SK-N-SH treated with all-trans-retinoic acid at 6 μM for 48 hours (cell line): Measurements from ENCODE around the gene BAK1.
"Not testable (repeated sequence)": the region's sequence is repeated elsewhere in the genome, so short reads cannot be mapped to it uniquely, and the experiment has no call there.

Source experiments
- ATAC-seq: fragments of 200-7000 bp; cut with Tn5 transposase; 3 replicates; pipeline ENCODE4 v1.9.1; 2020; ENCODE audit warnings: mild to moderate bottlenecking, moderate library complexity
- BACH2 ChIP-seq: fragments of 250-450 bp; sonication (Bioruptor Pico); IDR thresholded peaks from 2 replicates; pipeline ENCODE4 v1.9.0; 2021; ENCODE audit warnings: mild to moderate bottlenecking, borderline replicate concordance
- CSDC2 ChIP-seq: fragments of 250-450 bp; sonication (Bioruptor Pico); IDR thresholded peaks from 2 replicates; pipeline ENCODE4 v1.5.0; 2020; ENCODE audit warnings: mild to moderate bottlenecking, moderate library complexity
- CSRNP3 ChIP-seq: fragments of 250-450 bp; sonication (Bioruptor Pico); IDR thresholded peaks from 2 replicates; pipeline ENCODE4 v1.5.1; 2021; ENCODE audit warnings: mild to moderate bottlenecking, moderate library complexity
- GLIS3 ChIP-seq: fragments of 250-450 bp; sonication (Bioruptor Pico); IDR thresholded peaks from 2 replicates; pipeline ENCODE4 v1.5.0; 2020; ENCODE audit warnings: mild to moderate bottlenecking, moderate library complexity
- ISL1 ChIP-seq: fragments of 250-450 bp; sonication (Bioruptor Pico); IDR thresholded peaks from 2 replicates; pipeline ENCODE4 v2.1.2; 2022; ENCODE audit warnings: mild to moderate bottlenecking, moderate library complexity
- OSR1 ChIP-seq: fragments of 250-450 bp; sonication (Bioruptor Pico); IDR thresholded peaks from 2 replicates; pipeline ENCODE4 v1.8.0; 2022; ENCODE audit warnings: moderate library complexity, mild to moderate bottlenecking, inconsistent platforms
- PPARA ChIP-seq: fragments of 250-450 bp; sonication (Bioruptor Pico); IDR thresholded peaks from 2 replicates; pipeline ENCODE4 v1.5.0; 2020; ENCODE audit warnings: mild to moderate bottlenecking, borderline replicate concordance
- RARB ChIP-seq: fragments of 250-450 bp; sonication (Bioruptor Pico); IDR thresholded peaks from 2 replicates; pipeline ENCODE4 v1.8.0; 2021; ENCODE audit warnings: mild to moderate bottlenecking, moderate library complexity
- SNAI2 ChIP-seq: fragments of 250-450 bp; sonication (Bioruptor Pico); IDR thresholded peaks from 2 replicates; pipeline ENCODE4 v1.5.0; 2020; ENCODE audit warnings: mild to moderate bottlenecking, moderate library complexity
- TCF4 ChIP-seq: fragments of 250-450 bp; sonication (Bioruptor Pico); IDR thresholded peaks from 2 replicates; pipeline ENCODE4 v1.8.0; 2021; ENCODE audit warnings: mild to moderate bottlenecking, moderate library complexity, borderline replicate concordance
- ZC3H10 ChIP-seq: fragments of 250-450 bp; sonication (Bioruptor Pico); IDR thresholded peaks from 2 replicates; pipeline ENCODE4 v1.5.1; 2021; ENCODE audit warnings: mild to moderate bottlenecking, moderate library complexity
- ZFP3 ChIP-seq: fragments of 250-450 bp; sonication (Bioruptor Pico); IDR thresholded peaks from 2 replicates; pipeline ENCODE4 v1.5.0; 2020; ENCODE audit warnings: mild to moderate bottlenecking, moderate library complexity
- ZFP30 ChIP-seq: fragments of 450-650 bp; formaldehyde crosslinking; IDR thresholded peaks from 2 replicates; pipeline ENCODE4 v1.5.0; 2022; ENCODE audit warnings: mild to moderate bottlenecking, moderate library complexity
- ZNF565 ChIP-seq: fragments of 450-650 bp; formaldehyde crosslinking; conservative IDR thresholded peaks from 2 replicates; pipeline ENCODE4 v1.5.0; 2020; ENCODE audit warnings: low read depth, mild to moderate bottlenecking, moderate library complexity
- ZNF70 ChIP-seq: fragments of 450-650 bp; formaldehyde crosslinking; IDR thresholded peaks from 2 replicates; pipeline ENCODE4 v1.5.0; 2020; ENCODE audit warnings: mild to moderate bottlenecking, moderate library complexity
- TF ChIP-seq, protein P1 (sequence below): fragments of 250-450 bp; sonication (Bioruptor Pico); IDR thresholded peaks from 2 replicates; pipeline ENCODE4 v1.5.0; 2020; ENCODE audit warnings: mild to moderate bottlenecking, moderate library complexity
- TF ChIP-seq, protein P2 (sequence below): fragments of 250-450 bp; sonication (Bioruptor Pico); IDR thresholded peaks from 2 replicates; pipeline ENCODE4 v1.5.1; 2020; ENCODE audit warnings: low read depth, mild to moderate bottlenecking, moderate library complexity
- TF ChIP-seq, protein P3 (sequence below): fragments of 250-450 bp; sonication (Bioruptor Pico); IDR thresholded peaks from 2 replicates; pipeline ENCODE4 v1.8.0; 2020; ENCODE audit warnings: mild to moderate bottlenecking, moderate library complexity, borderline replicate concordance

Gene BAK1

GRCh38 chr6:33566182-33567084 is 13.6 kb downstream of the BAK1 start (continued):
- TF ChIP-seq, protein P1, sequence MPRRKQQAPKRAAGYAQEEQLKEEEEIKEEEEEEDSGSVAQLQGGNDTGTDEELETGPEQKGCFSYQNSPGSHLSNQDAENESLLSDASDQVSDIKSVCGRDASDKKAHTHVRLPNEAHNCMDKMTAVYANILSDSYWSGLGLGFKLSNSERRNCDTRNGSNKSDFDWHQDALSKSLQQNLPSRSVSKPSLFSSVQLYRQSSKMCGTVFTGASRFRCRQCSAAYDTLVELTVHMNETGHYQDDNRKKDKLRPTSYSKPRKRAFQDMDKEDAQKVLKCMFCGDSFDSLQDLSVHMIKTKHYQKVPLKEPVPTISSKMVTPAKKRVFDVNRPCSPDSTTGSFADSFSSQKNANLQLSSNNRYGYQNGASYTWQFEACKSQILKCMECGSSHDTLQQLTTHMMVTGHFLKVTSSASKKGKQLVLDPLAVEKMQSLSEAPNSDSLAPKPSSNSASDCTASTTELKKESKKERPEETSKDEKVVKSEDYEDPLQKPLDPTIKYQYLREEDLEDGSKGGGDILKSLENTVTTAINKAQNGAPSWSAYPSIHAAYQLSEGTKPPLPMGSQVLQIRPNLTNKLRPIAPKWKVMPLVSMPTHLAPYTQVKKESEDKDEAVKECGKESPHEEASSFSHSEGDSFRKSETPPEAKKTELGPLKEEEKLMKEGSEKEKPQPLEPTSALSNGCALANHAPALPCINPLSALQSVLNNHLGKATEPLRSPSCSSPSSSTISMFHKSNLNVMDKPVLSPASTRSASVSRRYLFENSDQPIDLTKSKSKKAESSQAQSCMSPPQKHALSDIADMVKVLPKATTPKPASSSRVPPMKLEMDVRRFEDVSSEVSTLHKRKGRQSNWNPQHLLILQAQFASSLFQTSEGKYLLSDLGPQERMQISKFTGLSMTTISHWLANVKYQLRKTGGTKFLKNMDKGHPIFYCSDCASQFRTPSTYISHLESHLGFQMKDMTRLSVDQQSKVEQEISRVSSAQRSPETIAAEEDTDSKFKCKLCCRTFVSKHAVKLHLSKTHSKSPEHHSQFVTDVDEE, result no peak
- TF ChIP-seq, protein P2, sequence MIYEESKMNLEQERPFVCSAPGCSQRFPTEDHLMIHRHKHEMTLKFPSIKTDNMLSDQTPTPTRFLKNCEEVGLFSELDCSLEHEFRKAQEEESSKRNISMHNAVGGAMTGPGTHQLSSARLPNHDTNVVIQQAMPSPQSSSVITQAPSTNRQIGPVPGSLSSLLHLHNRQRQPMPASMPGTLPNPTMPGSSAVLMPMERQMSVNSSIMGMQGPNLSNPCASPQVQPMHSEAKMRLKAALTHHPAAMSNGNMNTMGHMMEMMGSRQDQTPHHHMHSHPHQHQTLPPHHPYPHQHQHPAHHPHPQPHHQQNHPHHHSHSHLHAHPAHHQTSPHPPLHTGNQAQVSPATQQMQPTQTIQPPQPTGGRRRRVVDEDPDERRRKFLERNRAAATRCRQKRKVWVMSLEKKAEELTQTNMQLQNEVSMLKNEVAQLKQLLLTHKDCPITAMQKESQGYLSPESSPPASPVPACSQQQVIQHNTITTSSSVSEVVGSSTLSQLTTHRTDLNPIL (CRISPR knock-in tag), result no peak

DNA sequence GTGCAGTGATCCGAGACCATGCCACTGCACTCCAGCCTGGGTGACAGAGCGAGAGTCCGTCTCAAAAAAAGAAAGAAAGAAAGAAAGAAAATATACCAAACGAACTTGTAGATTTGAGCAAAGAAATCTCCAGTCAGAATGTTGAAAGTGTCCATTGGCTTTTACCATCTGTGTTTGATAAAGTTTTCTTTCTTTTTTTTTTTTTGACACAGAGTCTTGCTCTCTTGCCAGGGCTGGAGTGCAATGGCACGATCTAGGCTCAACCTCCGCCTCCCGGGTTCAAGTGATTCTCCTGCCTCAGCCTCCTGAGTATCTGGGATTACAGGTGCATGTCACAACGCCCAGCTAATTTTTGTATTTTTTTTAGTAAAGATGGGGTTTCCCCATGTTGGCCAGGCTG is 21.3 kb downstream of the BAK1 start:
- TF ChIP-seq GLIS3 (CRISPR knock-in tag) (no peak), SNAI2 (CRISPR knock-in tag) (no peak), PPARA (no peak), TCF4 (CRISPR knock-in tag) (no peak)
- TF ChIP-seq, protein P3, sequence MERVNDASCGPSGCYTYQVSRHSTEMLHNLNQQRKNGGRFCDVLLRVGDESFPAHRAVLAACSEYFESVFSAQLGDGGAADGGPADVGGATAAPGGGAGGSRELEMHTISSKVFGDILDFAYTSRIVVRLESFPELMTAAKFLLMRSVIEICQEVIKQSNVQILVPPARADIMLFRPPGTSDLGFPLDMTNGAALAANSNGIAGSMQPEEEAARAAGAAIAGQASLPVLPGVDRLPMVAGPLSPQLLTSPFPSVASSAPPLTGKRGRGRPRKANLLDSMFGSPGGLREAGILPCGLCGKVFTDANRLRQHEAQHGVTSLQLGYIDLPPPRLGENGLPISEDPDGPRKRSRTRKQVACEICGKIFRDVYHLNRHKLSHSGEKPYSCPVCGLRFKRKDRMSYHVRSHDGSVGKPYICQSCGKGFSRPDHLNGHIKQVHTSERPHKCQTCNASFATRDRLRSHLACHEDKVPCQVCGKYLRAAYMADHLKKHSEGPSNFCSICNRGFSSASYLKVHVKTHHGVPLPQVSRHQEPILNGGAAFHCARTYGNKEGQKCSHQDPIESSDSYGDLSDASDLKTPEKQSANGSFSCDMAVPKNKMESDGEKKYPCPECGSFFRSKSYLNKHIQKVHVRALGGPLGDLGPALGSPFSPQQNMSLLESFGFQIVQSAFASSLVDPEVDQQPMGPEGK (CRISPR knock-in tag), result no peak
- TF ChIP-seq, protein P2 (CRISPR knock-in tag), result no peak

GRCh38 chr6:33557376-33557775 is 22.7 kb downstream of the BAK1 start:
- TF ChIP-seq ZFP3 (CRISPR knock-in tag), result no peak
- no peak for TF ChIP-seq CSDC2 (CRISPR knock-in tag)
- TF ChIP-seq BACH2 (CRISPR knock-in tag), result no peak
- TF ChIP-seq ISL1, result no peak
- no peak for TF ChIP-seq CSRNP3
- TF ChIP-seq, protein P2 (CRISPR knock-in tag), result no peak
- no peak for TF ChIP-seq RARB (CRISPR knock-in tag)
- no peak for TF ChIP-seq ZFP30 (CRISPR knock-in tag)
- TF ChIP-seq, protein P1, result no peak
- TF ChIP-seq ZC3H10 (CRISPR knock-in tag), result no peak
- TF ChIP-seq ZNF70 (CRISPR knock-in tag), result no peak
- TF ChIP-seq PPARA, result no peak
- TF ChIP-seq ZNF565 (CRISPR knock-in tag), result no peak
- TF ChIP-seq OSR1 (CRISPR knock-in tag), result no peak
- TF ChIP-seq, protein P3 (CRISPR knock-in tag), result no peak
- no peak for ATAC-seq

More for the DNA sequence above, 21.3 kb downstream of the BAK1 start:
- no peak for ATAC-seq

- ATAC-seq, result not testable (repeated sequence)
Observed at GRCh38 chr6:33552883-33553282, 27.2 kb downstream of the BAK1 start.
